Astrocyte of the cerebellum (primary cell): ENCODE results near the gene RSRC1.

Experiments
- DNase-seq: peaks from one replicate; pipeline ENCODE4 v3.0.0-alpha.2; 2011; ENCODE audit warnings: low read depth
- H3K4me3 ChIP-seq: 2 replicates; pipeline ENCODE4 v1.5.1; 2011; ENCODE audit warnings: mild to moderate bottlenecking, low read depth, low read length, moderate library complexity
- in situ Hi-C: cut with HindIII; loops from 2 replicates; pipeline ENCODE4 v1.10.0; 2017; ENCODE audit warnings: low sequenced_read_pairs
- TF ChIP-seq, protein P1 (sequence below): IDR thresholded peaks from 2 replicates; pipeline ENCODE4 v1.5.1; 2012; ENCODE audit warnings: low read length, low read depth, moderate library complexity, mild to moderate bottlenecking; ENCODE audit errors: missing control alignments

Gene RSRC1

DNA sequence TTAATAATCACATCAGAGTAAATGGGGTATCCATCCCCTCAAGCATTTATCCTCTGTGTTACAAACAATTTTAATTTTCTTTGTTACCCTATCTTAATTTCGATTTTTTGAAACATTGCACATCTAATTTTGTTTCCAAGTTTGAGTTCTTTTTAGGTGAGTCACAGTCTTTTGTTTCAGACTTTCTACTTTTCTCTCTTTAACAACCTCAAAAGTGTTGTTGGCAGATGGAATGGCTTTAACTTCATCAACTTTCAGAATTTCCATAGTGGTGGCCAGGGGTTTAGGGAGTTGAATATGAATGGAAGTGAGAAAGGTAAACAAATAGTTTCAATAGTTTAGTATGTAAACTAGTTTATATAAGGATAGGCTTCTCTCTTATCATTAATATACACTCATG lies 238.1 kb downstream of the RSRC1 start:
- no peak overlapping the region for H3K4me3 ChIP-seq
- TF ChIP-seq, protein P1, sequence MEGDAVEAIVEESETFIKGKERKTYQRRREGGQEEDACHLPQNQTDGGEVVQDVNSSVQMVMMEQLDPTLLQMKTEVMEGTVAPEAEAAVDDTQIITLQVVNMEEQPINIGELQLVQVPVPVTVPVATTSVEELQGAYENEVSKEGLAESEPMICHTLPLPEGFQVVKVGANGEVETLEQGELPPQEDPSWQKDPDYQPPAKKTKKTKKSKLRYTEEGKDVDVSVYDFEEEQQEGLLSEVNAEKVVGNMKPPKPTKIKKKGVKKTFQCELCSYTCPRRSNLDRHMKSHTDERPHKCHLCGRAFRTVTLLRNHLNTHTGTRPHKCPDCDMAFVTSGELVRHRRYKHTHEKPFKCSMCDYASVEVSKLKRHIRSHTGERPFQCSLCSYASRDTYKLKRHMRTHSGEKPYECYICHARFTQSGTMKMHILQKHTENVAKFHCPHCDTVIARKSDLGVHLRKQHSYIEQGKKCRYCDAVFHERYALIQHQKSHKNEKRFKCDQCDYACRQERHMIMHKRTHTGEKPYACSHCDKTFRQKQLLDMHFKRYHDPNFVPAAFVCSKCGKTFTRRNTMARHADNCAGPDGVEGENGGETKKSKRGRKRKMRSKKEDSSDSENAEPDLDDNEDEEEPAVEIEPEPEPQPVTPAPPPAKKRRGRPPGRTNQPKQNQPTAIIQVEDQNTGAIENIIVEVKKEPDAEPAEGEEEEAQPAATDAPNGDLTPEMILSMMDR: no peak
- in situ Hi-C loops: no loop called here
- DNase-seq: peak; percentile 55

- TF ChIP-seq, protein P1: no peak
- in situ Hi-C loops: no loop called here
- H3K4me3 ChIP-seq: no peak overlapping the region
- no peak for DNase-seq
Observed at GRCh38 chr3:158350971-158351370, 241.1 kb downstream of the RSRC1 start.

- H3K4me3 ChIP-seq: no peak overlapping the region
- in situ Hi-C loops: no loop called here
- no peak for DNase-seq
- TF ChIP-seq, protein P1: no peak
Observed at GRCh38 chr3:158352551-158352950, 242.7 kb downstream of the RSRC1 start.

DNA sequence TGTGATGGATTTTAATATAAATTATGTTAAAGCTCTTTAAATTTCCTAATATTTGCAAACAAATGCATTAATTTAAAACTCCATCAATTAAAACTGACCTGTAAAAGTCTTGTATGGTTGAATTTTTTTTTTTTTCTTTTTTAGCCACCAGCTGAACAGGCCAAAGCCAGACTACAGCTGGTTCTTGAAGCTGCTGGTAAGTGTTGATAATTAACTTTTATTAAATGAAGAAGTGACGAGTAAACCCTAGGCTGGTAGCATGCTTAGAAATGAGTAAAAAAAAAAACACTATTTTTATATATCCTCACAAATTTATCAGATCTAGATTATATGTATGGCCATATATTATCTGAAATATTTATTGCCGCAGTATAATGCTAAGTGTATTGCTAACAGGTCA lies 244.8 kb downstream of the RSRC1 start:
- in situ Hi-C loops: no loop called here
- DNase-seq: no peak
- no peak overlapping the region for H3K4me3 ChIP-seq
- TF ChIP-seq, protein P1: no peak

- H3K4me3 ChIP-seq: no peak overlapping the region
- no peak for DNase-seq
- in situ Hi-C loops: no loop called here
- TF ChIP-seq, protein P1: no peak
Observed at GRCh38 chr3:158355623-158356588, 246.0 kb downstream of the RSRC1 start.

- TF ChIP-seq, protein P1: no peak
- in situ Hi-C loops: no loop called here
- DNase-seq: no peak
- no peak overlapping the region for H3K4me3 ChIP-seq
Observed at GRCh38 chr3:158359339-158359738, 249.4 kb downstream of the RSRC1 start.
